H9 (cell line): ENCODE results near the gene ANGEL1. TPM values are rescaled to one million over a fixed set of nuclear protein-coding genes. Genes with fewer than 3 reads are reported as not detected.

ENCODE experiments used
- DNase-seq: peaks from one replicate; pipeline ENCODE4 v3.0.0-alpha.2; 2017
- H2AFZ ChIP-seq: one replicate; pipeline ENCODE4 v1.6.1; 2013; ENCODE audit warnings: mild to moderate bottlenecking, low read length, control low read depth, moderate library complexity
- H2AK5ac ChIP-seq: 2 replicates; pipeline ENCODE4 v1.6.1; 2013; ENCODE audit warnings: low read length, control low read depth, mixed read lengths; ENCODE audit not compliant: insufficient read length
- H2BK120ac ChIP-seq: one replicate; pipeline ENCODE4 v1.6.1; 2013; ENCODE audit warnings: low read depth, mild to moderate bottlenecking, low read length, control low read depth, inconsistent platforms; ENCODE audit not compliant: poor library complexity, severe bottlenecking
- H2BK12ac ChIP-seq: 2 replicates; pipeline ENCODE4 v1.6.1; 2013; ENCODE audit warnings: low read length, control low read depth, mixed read lengths, low read depth; ENCODE audit not compliant: insufficient read length
- H2BK15ac ChIP-seq: 2 replicates; pipeline ENCODE4 v1.6.1; 2013; ENCODE audit warnings: low read depth, low read length, control low read depth
- H2BK20ac ChIP-seq: one replicate; pipeline ENCODE4 v1.6.1; 2013; ENCODE audit warnings: low read depth, mild to moderate bottlenecking, low read length, control low read depth, inconsistent platforms; ENCODE audit not compliant: poor library complexity, severe bottlenecking
- H2BK5ac ChIP-seq: 2 replicates; pipeline ENCODE4 v1.6.1; 2013; ENCODE audit warnings: low read length, control low read depth, mixed read lengths; ENCODE audit not compliant: insufficient read length
- H3K14ac ChIP-seq: 2 replicates; pipeline ENCODE4 v1.6.1; 2013; ENCODE audit warnings: low read length, control low read depth; ENCODE audit not compliant: insufficient read depth
- H3K18ac ChIP-seq: 2 replicates; pipeline ENCODE4 v1.6.1; 2013; ENCODE audit warnings: low read depth, mild to moderate bottlenecking, mixed read lengths, low read length, control low read depth; ENCODE audit not compliant: insufficient read length
- H3K23ac ChIP-seq: 2 replicates; pipeline ENCODE4 v1.6.1; 2013; ENCODE audit warnings: low read length, control low read depth, mixed read lengths, low read depth; ENCODE audit not compliant: insufficient read length
- H3K23me2 ChIP-seq: 2 replicates; pipeline ENCODE4 v1.6.1; 2013; ENCODE audit warnings: low read depth, mild to moderate bottlenecking, mixed read lengths, low read length, control low read depth; ENCODE audit not compliant: insufficient read length, poor library complexity, severe bottlenecking
- H3K27ac ChIP-seq: 2 replicates; pipeline ENCODE4 v1.5.1; 2013; ENCODE audit warnings: low read length, control low read depth, mixed read lengths, low read depth; ENCODE audit not compliant: insufficient read length
- H3K27me3 ChIP-seq: 2 replicates; pipeline ENCODE4 v1.6.1; 2013; ENCODE audit warnings: low read length, control low read depth, inconsistent platforms; ENCODE audit not compliant: insufficient read depth
- H3K4ac ChIP-seq: 2 replicates; pipeline ENCODE4 v1.6.1; 2013; ENCODE audit warnings: low read depth, mild to moderate bottlenecking, control low read depth, inconsistent platforms, low read length, moderate library complexity
- H3K4me1 ChIP-seq: 2 replicates; pipeline ENCODE4 v1.6.1; 2013; ENCODE audit warnings: low read length, control low read depth, inconsistent platforms; ENCODE audit not compliant: insufficient read depth
- H3K4me2 ChIP-seq: 2 replicates; pipeline ENCODE4 v1.6.1; 2013; ENCODE audit warnings: low read length, control low read depth, mixed read lengths; ENCODE audit not compliant: insufficient read length, insufficient read depth
- H3K56ac ChIP-seq: 2 replicates; pipeline ENCODE4 v1.6.1; 2013; ENCODE audit warnings: low read depth, mild to moderate bottlenecking, mixed read lengths, low read length, control low read depth; ENCODE audit not compliant: insufficient read length
- H3K79me1 ChIP-seq: 2 replicates; pipeline ENCODE4 v1.6.1; 2013; ENCODE audit warnings: low read depth, mild to moderate bottlenecking, moderate library complexity, low read length, control low read depth, inconsistent platforms; ENCODE audit not compliant: insufficient read depth, poor library complexity, severe bottlenecking
- H3K79me2 ChIP-seq: 2 replicates; pipeline ENCODE4 v1.6.1; 2013; ENCODE audit warnings: low read length, control low read depth, inconsistent platforms; ENCODE audit not compliant: insufficient read depth
- H3K9ac ChIP-seq: 2 replicates; pipeline ENCODE4 v1.6.1; 2013; ENCODE audit warnings: low read length, control low read depth, mixed read lengths; ENCODE audit not compliant: insufficient read length; ENCODE audit errors: extremely low read depth
- H3K9me3 ChIP-seq: one replicate; pipeline ENCODE4 v1.6.1; 2013; ENCODE audit warnings: low read depth, low read length, inconsistent platforms; ENCODE audit not compliant: control insufficient read depth
- H3T11ph ChIP-seq: one replicate; pipeline ENCODE4 v1.6.1; 2013; ENCODE audit warnings: mild to moderate bottlenecking, low read length, control low read depth, inconsistent platforms
- H4K20me1 ChIP-seq: one replicate; pipeline ENCODE4 v1.6.1; 2013; ENCODE audit not compliant: control insufficient read depth, insufficient read length, insufficient read depth
- H4K5ac ChIP-seq: 2 replicates; pipeline ENCODE4 v1.6.1; 2013; ENCODE audit warnings: low read depth, mild to moderate bottlenecking, mixed read lengths, low read length, control low read depth; ENCODE audit not compliant: insufficient read length
- H4K8ac ChIP-seq: replicated peaks from 2 replicates; pipeline ENCODE4 v1.6.1; 2013; ENCODE audit warnings: low read length, control low read depth, mixed read lengths, low read depth; ENCODE audit not compliant: insufficient read length
- H4K91ac ChIP-seq: 2 replicates; pipeline ENCODE4 v1.6.1; 2013; ENCODE audit warnings: low read depth, mild to moderate bottlenecking, moderate library complexity, mixed read lengths, low read length, control low read depth; ENCODE audit not compliant: insufficient read length
- H3K27ac Mint-ChIP-seq, 3 experiments: 2 replicates in 2 of 3; 3 replicates in 1 of 3; pipeline ENCODE4 v1.8.0; 2020 to 2021; ENCODE audit warnings: mixed read lengths in 3 of 3, mild to moderate bottlenecking in 1 of 3, moderate library complexity in 1 of 3
- H3K27me3 Mint-ChIP-seq: 2 replicates; pipeline ENCODE4 v1.8.0; 2021; ENCODE audit warnings: low read depth, mild to moderate bottlenecking, moderate library complexity, mixed read lengths
- H3K36me3 Mint-ChIP-seq, 3 experiments: 2 replicates in 2 of 3; 3 replicates in 1 of 3; pipeline ENCODE4 v1.8.0; 2020 to 2021; ENCODE audit warnings: low read depth in 3 of 3, mixed read lengths in 3 of 3; ENCODE audit not compliant: insufficient read depth in 1 of 3
- H3K4me1 Mint-ChIP-seq, 2 experiments: 2 replicates each; pipeline ENCODE4 v1.8.0; 2020; ENCODE audit warnings: mixed read lengths in 2 of 2
- H3K4me3 Mint-ChIP-seq, 2 experiments: 2 replicates in 1 of 2; 3 replicates in 1 of 2; pipeline ENCODE4 v1.8.0; 2020 to 2021; ENCODE audit warnings: mild to moderate bottlenecking in 2 of 2, mixed read lengths in 2 of 2, moderate library complexity in 1 of 2
- H3K9me3 Mint-ChIP-seq, 2 experiments: 2 replicates in 1 of 2; 3 replicates in 1 of 2; pipeline ENCODE4 v1.8.0; 2020; ENCODE audit warnings: mild to moderate bottlenecking in 2 of 2, mixed read lengths in 2 of 2, moderate library complexity in 1 of 2
- CTCF ChIP-seq: fragments of 200-600 bp; sonication (generic); conservative IDR thresholded peaks from 3 replicates; pipeline ENCODE4 v1.8.0; 2021; ENCODE audit warnings: antibody characterized with exemption, mild to moderate bottlenecking
- WGBS: extraction: QIAGEN DNeasy Blood & Tissue Kit; methylation state at CpG from one replicate; pipeline ENCODE4 v1.1.7; 2013; ENCODE audit warnings: missing lambda C conversion rate, low lambda C conversion rate, mixed read lengths; ENCODE audit not compliant: insufficient read length; ENCODE audit errors: extremely low coverage; 5-methylcytosine and 5-hydroxymethylcytosine counted together
- total RNA-seq: library from RNA; stranded (reverse); gene quantifications from 2 replicates; pipeline ENCODE4 v1.2.1, GENCODE V29; 2021

The ANGEL1 gene
- total RNA-seq, 1 experiment from 2014 or later: 21.5 TPM

- H4K5ac ChIP-seq: no peak overlapping the region
- no peak overlapping the region for H2BK5ac ChIP-seq
- no peaks in the 10 kb centered on the region for H3K9me3 ChIP-seq
- no peak overlapping the region for H2BK120ac ChIP-seq
- H3K27me3 ChIP-seq: no peaks in the 10 kb centered on the region
- H2BK15ac ChIP-seq: no peak overlapping the region
- no peak overlapping the region for H3K9ac ChIP-seq
- H3K79me1 ChIP-seq: no peaks in the 10 kb centered on the region
- Mint-ChIP-seq H3K9me3 (peaks cover 8 to 11% of the 10 kb centered on the region in 2 experiments; a peak in 4 of 5 replicates), H3K27ac (no peak overlapping the region), H3K27me3 (peaks cover 29% of the 10 kb centered on the region), H3K36me3 (peaks cover 0 to 3% (median 0%) of the 10 kb centered on the region in 3 experiments; a peak in 1 of 7 replicates), H3K4me1 (no peaks in the 10 kb centered on the region), H3K4me3 (no peak overlapping the region)
- no peaks in the 10 kb centered on the region for H3K23me2 ChIP-seq
- no peaks in the 10 kb centered on the region for H4K20me1 ChIP-seq
- H4K91ac ChIP-seq: no peak overlapping the region
- H3K4me2 ChIP-seq: no peak overlapping the region
- no peak overlapping the region for H3K14ac ChIP-seq
- no peak overlapping the region for H3K27ac ChIP-seq
- no CpG with 5 or more reads among the region's 7 CpGs for WGBS
- no peaks in the 10 kb centered on the region for H3K4me1 ChIP-seq
- no peak overlapping the region for H4K8ac ChIP-seq
- DNase-seq: no peak
- no peak overlapping the region for H2BK20ac ChIP-seq
- no peak overlapping the region for H2AK5ac ChIP-seq
- H3K4ac ChIP-seq: no peak overlapping the region
- H2AFZ ChIP-seq: no peak overlapping the region
- no peaks in the 10 kb centered on the region for H3K79me2 ChIP-seq
- no peak for TF ChIP-seq CTCF
- no peak overlapping the region for H3T11ph ChIP-seq
- H2BK12ac ChIP-seq: no peak overlapping the region
- no peak overlapping the region for H3K56ac ChIP-seq
- H3K23ac ChIP-seq: no peak overlapping the region
- H3K18ac ChIP-seq: no peak overlapping the region
These were observed 59.0 kb downstream of the ANGEL1 start for GRCh38 chr14:76753541-76754198.
